HG03460 (cell line): ENCODE data around the gene MRPL37.
"Not testable (repeated sequence)": the region's sequence is repeated elsewhere in the genome, so short reads cannot be mapped to it uniquely, and the experiment has no call there.

Experiments used
- ATAC-seq: cut with Tn5 transposase; IDR thresholded peaks from one replicate; pipeline ENCODE4 v1.9.1; 2021; ENCODE audit not compliant: unreplicated experiment

The MRPL37 gene

GRCh38 chr1:54218883-54219687, 19.1 kb downstream of the MRPL37 start:
- ATAC-seq = no peak

- no peak for ATAC-seq
These were observed 19.7 kb downstream of the MRPL37 start for GRCh38 chr1:54219688-54220003.

GRCh38 chr1:54220004-54220811, 20.2 kb downstream of the MRPL37 start:
- ATAC-seq = no peak

GRCh38 chr1:54221113-54221834, 21.3 kb downstream of the MRPL37 start:
- no peak for ATAC-seq

- ATAC-seq = no peak
These were observed 22.0 kb downstream of the MRPL37 start for GRCh38 chr1:54221867-54222484.

GRCh38 chr1:54222711-54223110, 22.7 kb downstream of the MRPL37 start:
- ATAC-seq = no peak

- ATAC-seq = no peak
These were observed 23.7 kb downstream of the MRPL37 start for GRCh38 chr1:54223441-54224202.

GRCh38 chr1:54224233-54224632, 24.3 kb downstream of the MRPL37 start:
- no peak for ATAC-seq

GRCh38 chr1:54225378-54225777, 25.4 kb downstream of the MRPL37 start:
- ATAC-seq = no peak

- ATAC-seq = no peak
These were observed 26.1 kb downstream of the MRPL37 start for GRCh38 chr1:54225986-54226559.

GRCh38 chr1:54227091-54227602, 27.2 kb downstream of the MRPL37 start:
- no peak for ATAC-seq

- ATAC-seq = no peak
These were observed 27.9 kb downstream of the MRPL37 start for GRCh38 chr1:54227891-54228310.

- no peak for ATAC-seq
These were observed 28.7 kb downstream of the MRPL37 start for GRCh38 chr1:54228638-54229079.

GRCh38 chr1:54229281-54229891, 29.4 kb downstream of the MRPL37 start:
- ATAC-seq = no peak

GRCh38 chr1:54230507-54231339, 30.8 kb downstream of the MRPL37 start:
- ATAC-seq = no peak

GRCh38 chr1:54233196-54233595, 33.2 kb downstream of the MRPL37 start:
- ATAC-seq = not testable (repeated sequence)

- ATAC-seq = no peak
These were observed 34.3 kb downstream of the MRPL37 start for GRCh38 chr1:54234284-54234683.

GRCh38 chr1:54237586-54237985, 37.6 kb downstream of the MRPL37 start:
- ATAC-seq = no peak
